Measurements from ENCODE around the gene PTGES3L. TPM values are rescaled to one million over a fixed set of nuclear protein-coding genes. Genes with fewer than 3 reads are reported as not detected.

PTGES3L gene
- total RNA-seq, 1 experiment from 2014 or later = 1.7 TPM

GRCh38 chr17:43021741-43022512 lies 42.0 kb upstream of the PTGES3L start, which contains the start of gene VAT1:
TSS of gene VAT1 (minus strand) at chr17:43022385. CDS start at chr17:43022322, 63 bp downstream.
- Histone ChIP-seq H3K27me3 (ENCODE audit: insufficient read depth, low read length) (no peaks in the 10 kb centered on the region), H3K9ac (ENCODE audit: low read length) (peak within 1 kb of the TSS; percentile 95), H3K9me2 (ENCODE audit: insufficient read depth) (no peaks in the 10 kb centered on the region), H3K36me3 (ENCODE audit: control insufficient read depth in 1 of 2, insufficient read depth in 2 of 2, low read length in 2 of 2) (peaks cover 0 to 6% of the 10 kb centered on the region in 2 experiments; a peak in 3 of 4 replicates), H3K79me2 (ENCODE audit: insufficient read depth, low read length) (peaks cover 8% of the 10 kb centered on the region; the same call in 1 of the 2 replicates), H3K9me3 (ENCODE audit: control insufficient read depth in 1 of 2, insufficient read depth in 1 of 2, low read depth in 1 of 2, low read length in 2 of 2) (no peaks in the 10 kb centered on the region), H3K27ac (ENCODE audit: low read depth, low read length) (peak within 1 kb of the TSS; percentile 88), H3K4me2 (ENCODE audit: low read length) (peak within 1 kb of the TSS; percentile 99), H2AFZ (ENCODE audit: low read depth, low read length, poor library complexity, severe bottlenecking) (peak within 1 kb of the TSS; percentile 78), H3K4me3 (replicated peaks in 1 of 2; ENCODE audit: low read depth in 1 of 2, low read length in 2 of 2) (peak within 1 kb of the TSS; percentile 92 to 99), H4K20me1 (ENCODE audit: insufficient read depth) (no peaks in the 10 kb centered on the region), H3K4me1 (ENCODE audit: control insufficient read depth in 1 of 2, insufficient read depth in 2 of 2, low read length in 2 of 2) (peaks cover 9 to 42% of the 10 kb centered on the region in 2 experiments; a peak in 3 of 4 replicates)
- peak; percentile 71 for ATAC-seq
- intact Hi-C loops (cut with micrococcal nuclease) = loop anchor here (2.0 to 5.0 kb wide), 2 partner anchors 149 to 365 kb away; partner anchors contain the start of gene NBR1
- peak; percentile 46 for DNase-seq (ENCODE audit: low read depth, low spot score)
- TF ChIP-seq SP1 (IDR thresholded peaks at IDR 0.05; ENCODE audit: low read depth) = peak; percentile 31; the same call in 1 of the 2 replicates
- TF ChIP-seq, protein P1, sequence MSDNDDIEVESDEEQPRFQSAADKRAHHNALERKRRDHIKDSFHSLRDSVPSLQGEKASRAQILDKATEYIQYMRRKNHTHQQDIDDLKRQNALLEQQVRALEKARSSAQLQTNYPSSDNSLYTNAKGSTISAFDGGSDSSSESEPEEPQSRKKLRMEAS (IDR thresholded peaks at IDR 0.05) = peak; percentile 61
- peak; percentile 78 for TF ChIP-seq POLR2AphosphoS5 (IDR thresholded peaks at IDR 0.05; ENCODE audit: low read depth, low read length)
- TF ChIP-seq SIN3A (IDR thresholded peaks at IDR 0.05; ENCODE audit: low read depth) = peak; percentile 79
- no peak for TF ChIP-seq EZH2phosphoT487 (IDR thresholded peaks at IDR 0.05; ENCODE audit: borderline replicate concordance)
- ChIA-PET POLR2A (interaction anchor here (0.5 to 3.9 kb wide), 7 partner anchors 16 to 366 kb away, joined by 3 to 21 read pairs (median 4); partner anchors contain the start of genes IFI35 and RPL27), RAD21 (ENCODE audit: low non-redundant PET in 1 of 2, low total read pairs in 2 of 2, uncharacterized antibody in 2 of 2, unreplicated experiment in 2 of 2) (no interaction called here), CTCF (no interaction called here)
- no TSS peak for BruUV-seq (replicated peaks)

All from HCT116 (cell line).